Keratinocyte (primary cell): ENCODE data around the gene FEN1. TPM values are rescaled to one million over a fixed set of nuclear protein-coding genes. Genes with fewer than 3 reads are reported as not detected.

Source experiments
- DNase-seq: peaks from one replicate; pipeline ENCODE4 v3.0.0-alpha.2; 2011; ENCODE audit warnings: low read depth, missing footprints, low spot score
- FAIRE-seq: peaks from 2 replicates; lab custom pipeline; 2011; peaks lifted over from hg19 to GRCh38; lab: Jason Lieb, UNC
- H2AFZ ChIP-seq: 2 replicates; pipeline ENCODE4 v1.6.0; 2012; ENCODE audit warnings: low read length, control low read depth, inconsistent platforms; ENCODE audit not compliant: control insufficient read depth
- H3K27ac ChIP-seq: 2 replicates; pipeline ENCODE4 v1.5.1; 2011; ENCODE audit warnings: low read length; ENCODE audit not compliant: control insufficient read depth, insufficient read depth
- H3K27me3 ChIP-seq: 3 replicates; pipeline ENCODE4 v1.6.0; 2011; ENCODE audit warnings: low read length; ENCODE audit not compliant: control insufficient read depth, insufficient read depth; ENCODE audit errors: extremely low read depth
- H3K36me3 ChIP-seq, 2 experiments: 2 replicates in 1 of 2; 3 replicates in 1 of 2; pipeline ENCODE4 v1.5.1; 2011; ENCODE audit warnings: low read length in 2 of 2, mild to moderate bottlenecking in 1 of 2; ENCODE audit not compliant: control insufficient read depth in 2 of 2, insufficient read depth in 2 of 2; ENCODE audit errors: extremely low read depth in 1 of 2
- H3K4me1 ChIP-seq: 3 replicates; pipeline ENCODE4 v1.5.1; 2011; ENCODE audit warnings: low read length; ENCODE audit not compliant: control insufficient read depth, insufficient read depth; ENCODE audit errors: extremely low read depth
- H3K4me2 ChIP-seq: 3 replicates; pipeline ENCODE4 v1.6.0; 2011; ENCODE audit warnings: low read depth, low read length; ENCODE audit not compliant: control insufficient read depth, insufficient read depth; ENCODE audit errors: extremely low read depth
- H3K4me3 ChIP-seq, 3 experiments: fragments of 200-600 bp in 1 of 3; sonication (generic) in 1 of 3; 2 replicates in 2 of 3; 3 replicates in 1 of 3; pipeline ENCODE4 v1.5.1; 2011 to 2016; ENCODE audit warnings: low read length in 3 of 3, mild to moderate bottlenecking in 3 of 3, control low read depth in 2 of 3, inconsistent platforms in 1 of 3, low read depth in 1 of 3, mixed read lengths in 1 of 3, mixed run types in 1 of 3, moderate library complexity in 1 of 3; ENCODE audit not compliant: control insufficient read depth in 2 of 3, insufficient read depth in 2 of 3; ENCODE audit errors: extremely low read depth in 1 of 3
- H3K79me2 ChIP-seq: 2 replicates; pipeline ENCODE4 v1.6.0; 2012; ENCODE audit warnings: low read length; ENCODE audit not compliant: control insufficient read depth, insufficient read depth
- H3K9ac ChIP-seq: 3 replicates; pipeline ENCODE4 v1.6.0; 2011; ENCODE audit warnings: low read length; ENCODE audit not compliant: control insufficient read depth, insufficient read depth; ENCODE audit errors: extremely low read depth
- H3K9me1 ChIP-seq: 3 replicates; pipeline ENCODE4 v1.6.0; 2011; ENCODE audit warnings: low read length; ENCODE audit not compliant: control insufficient read depth, insufficient read depth; ENCODE audit errors: extremely low read depth
- H3K9me3 ChIP-seq: 2 replicates; pipeline ENCODE4 v1.5.1; 2012; ENCODE audit warnings: low read depth, low read length; ENCODE audit not compliant: control insufficient read depth
- H4K20me1 ChIP-seq: 3 replicates; pipeline ENCODE4 v1.6.0; 2011; ENCODE audit warnings: low read length; ENCODE audit not compliant: control insufficient read depth, insufficient read depth; ENCODE audit errors: extremely low read depth
- EZH2 ChIP-seq: IDR thresholded peaks from one replicate; pipeline ENCODE4 v1.6.1; 2012; ENCODE audit warnings: inconsistent platforms, mild to moderate bottlenecking, low read length, moderate library complexity
- dilution Hi-C: fragments of 300-500 bp; cut with MboI; formaldehyde crosslinking; loops from one replicate; pipeline ENCODE4 v1.7.0; 2020; ENCODE audit warnings: low sequenced_read_pairs; ENCODE audit not compliant: extremely low pct_ligation_motif_present
- polyA plus RNA-seq, 5 experiments: library from polyadenylated mRNA; depleted of rRNA in 3 of 5; stranded (reverse) in 3 of 5; stranded (forward) in 1 of 5; unstranded in 1 of 5; fragments of >200 nt; gene quantifications; 1 replicate in 1 of 5; 2 replicates in 3 of 5; 3 replicates in 1 of 5; pipeline versions ENCODE4 v1.2.1 to v1.2.3, GENCODE V29; 2011 to 2012; ENCODE audit warnings: missing spikeins in 2 of 5, low read depth in 1 of 5, low replicate concordance in 1 of 5
- TF ChIP-seq, protein P1 (sequence below), 3 experiments: IDR thresholded peaks in 1 of 3; conservative IDR thresholded peaks in 1 of 3; optimal IDR thresholded peaks in 1 of 3; 2 replicates in 2 of 3; 3 replicates in 1 of 3; pipeline versions ENCODE3 to v1.5.1; 2011; ENCODE audit warnings: low read length in 3 of 3, mild to moderate bottlenecking in 3 of 3, moderate library complexity in 2 of 3, control low read depth in 1 of 3, inconsistent platforms in 1 of 3; ENCODE audit not compliant: insufficient read depth in 2 of 3; ENCODE audit errors: extremely low read depth in 1 of 3

FEN1 gene
- polyA plus RNA-seq, 1 donor (not counting 4 experiments of a cell fraction or from before 2014, with no cell fraction given): 26.7 TPM

DNA sequence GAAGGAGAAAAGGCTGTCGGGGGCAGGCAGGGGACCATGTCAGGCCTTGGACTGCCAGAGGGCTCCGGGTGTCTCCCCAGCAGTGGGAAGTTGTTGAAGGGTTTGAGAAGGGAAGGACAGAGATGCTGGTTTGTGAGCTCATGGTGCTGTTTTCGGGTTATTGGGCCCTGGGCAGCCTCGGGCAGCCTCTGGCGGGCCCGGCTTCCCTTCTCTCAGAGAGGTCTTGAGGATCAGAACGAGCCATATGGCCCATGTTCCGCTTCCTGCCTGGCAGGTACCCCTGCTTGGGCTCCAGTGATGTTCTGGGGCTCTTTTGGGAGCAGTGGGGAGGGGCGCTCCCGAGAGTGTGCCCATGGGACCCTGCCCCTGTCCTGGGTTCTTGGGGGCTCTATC is 30.5 kb upstream of the FEN1 start:
- no peaks in the 10 kb centered on the region for H3K36me3 ChIP-seq
- TF ChIP-seq, protein P1, sequence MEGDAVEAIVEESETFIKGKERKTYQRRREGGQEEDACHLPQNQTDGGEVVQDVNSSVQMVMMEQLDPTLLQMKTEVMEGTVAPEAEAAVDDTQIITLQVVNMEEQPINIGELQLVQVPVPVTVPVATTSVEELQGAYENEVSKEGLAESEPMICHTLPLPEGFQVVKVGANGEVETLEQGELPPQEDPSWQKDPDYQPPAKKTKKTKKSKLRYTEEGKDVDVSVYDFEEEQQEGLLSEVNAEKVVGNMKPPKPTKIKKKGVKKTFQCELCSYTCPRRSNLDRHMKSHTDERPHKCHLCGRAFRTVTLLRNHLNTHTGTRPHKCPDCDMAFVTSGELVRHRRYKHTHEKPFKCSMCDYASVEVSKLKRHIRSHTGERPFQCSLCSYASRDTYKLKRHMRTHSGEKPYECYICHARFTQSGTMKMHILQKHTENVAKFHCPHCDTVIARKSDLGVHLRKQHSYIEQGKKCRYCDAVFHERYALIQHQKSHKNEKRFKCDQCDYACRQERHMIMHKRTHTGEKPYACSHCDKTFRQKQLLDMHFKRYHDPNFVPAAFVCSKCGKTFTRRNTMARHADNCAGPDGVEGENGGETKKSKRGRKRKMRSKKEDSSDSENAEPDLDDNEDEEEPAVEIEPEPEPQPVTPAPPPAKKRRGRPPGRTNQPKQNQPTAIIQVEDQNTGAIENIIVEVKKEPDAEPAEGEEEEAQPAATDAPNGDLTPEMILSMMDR (optimal IDR thresholded peaks at IDR 0.05 in 1 of 3, IDR thresholded peaks at IDR 0.05 in 1 of 3, conservative IDR thresholded peaks at IDR 0.05 in 1 of 3; ENCODE audit: extremely low read depth in 1 of 3, insufficient read depth in 2 of 3, low read length in 3 of 3): no peak
- TF ChIP-seq EZH2: no peak
- H2AFZ ChIP-seq: no peak overlapping the region
- no peaks in the 10 kb centered on the region for H3K9me1 ChIP-seq
- no peaks in the 10 kb centered on the region for H3K9me3 ChIP-seq
- no peaks in the 10 kb centered on the region for H4K20me1 ChIP-seq
- FAIRE-seq (no peak), DNase-seq (no peak)
- no peak overlapping the region for H3K27ac ChIP-seq
- dilution Hi-C loops: no loop called here
- H3K4me1 ChIP-seq: no peaks in the 10 kb centered on the region
- H3K4me2 ChIP-seq: no peak overlapping the region
- no peak overlapping the region for H3K9ac ChIP-seq
- H3K27me3 ChIP-seq: peaks cover 9% of the 10 kb centered on the region
- no peaks in the 10 kb centered on the region for H3K79me2 ChIP-seq
- no peak overlapping the region for H3K4me3 ChIP-seq

DNA sequence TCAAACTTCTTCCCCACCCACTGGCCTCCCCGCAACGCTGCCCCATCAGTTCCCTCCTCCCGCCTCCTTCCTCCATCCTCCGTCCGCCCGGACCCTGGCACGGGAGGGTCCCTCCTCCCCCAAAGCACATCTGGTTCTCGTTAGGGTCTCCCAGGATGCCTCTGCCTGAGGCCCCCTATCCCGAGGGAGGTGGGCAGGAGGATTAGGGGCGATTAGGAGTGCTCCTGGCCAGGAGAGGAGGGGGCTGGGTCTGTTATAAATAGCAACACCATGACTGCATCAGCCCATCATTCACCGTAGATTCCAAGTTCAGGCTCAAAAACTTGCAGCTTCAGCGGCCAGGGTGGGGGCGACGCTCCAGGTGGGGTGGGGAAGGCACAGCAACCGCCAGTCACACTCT is 29.9 kb upstream of the FEN1 start:
- H3K9ac ChIP-seq: no peak overlapping the region
- no peak overlapping the region for H3K4me3 ChIP-seq
- no peak overlapping the region for H3K27ac ChIP-seq
- no peak for FAIRE-seq
- H3K27me3 ChIP-seq: peaks cover 9% of the 10 kb centered on the region
- no peak for TF ChIP-seq EZH2
- TF ChIP-seq, protein P1 (optimal IDR thresholded peaks at IDR 0.05 in 1 of 3, IDR thresholded peaks at IDR 0.05 in 1 of 3, conservative IDR thresholded peaks at IDR 0.05 in 1 of 3; ENCODE audit: extremely low read depth in 1 of 3, insufficient read depth in 2 of 3, low read length in 3 of 3): no peak
- no peaks in the 10 kb centered on the region for H4K20me1 ChIP-seq
- no peaks in the 10 kb centered on the region for H3K36me3 ChIP-seq
- no peaks in the 10 kb centered on the region for H3K9me1 ChIP-seq
- dilution Hi-C loops: no loop called here
- no peak overlapping the region for H2AFZ ChIP-seq
- H3K79me2 ChIP-seq: no peaks in the 10 kb centered on the region
- H3K9me3 ChIP-seq: no peaks in the 10 kb centered on the region
- no peaks in the 10 kb centered on the region for H3K4me1 ChIP-seq
- DNase-seq: no peak
- no peak overlapping the region for H3K4me2 ChIP-seq
